HG03571 (cell line): Measurements from ENCODE around the gene CSTF3.
"Not testable (repeated sequence)": the region's sequence is repeated elsewhere in the genome, so short reads cannot be mapped to it uniquely, and the experiment has no call there.

ENCODE experiments used
- ATAC-seq: cut with Tn5 transposase; IDR thresholded peaks from one replicate; pipeline ENCODE4 v1.9.1; 2021; ENCODE audit not compliant: unreplicated experiment

The CSTF3 gene

DNA sequence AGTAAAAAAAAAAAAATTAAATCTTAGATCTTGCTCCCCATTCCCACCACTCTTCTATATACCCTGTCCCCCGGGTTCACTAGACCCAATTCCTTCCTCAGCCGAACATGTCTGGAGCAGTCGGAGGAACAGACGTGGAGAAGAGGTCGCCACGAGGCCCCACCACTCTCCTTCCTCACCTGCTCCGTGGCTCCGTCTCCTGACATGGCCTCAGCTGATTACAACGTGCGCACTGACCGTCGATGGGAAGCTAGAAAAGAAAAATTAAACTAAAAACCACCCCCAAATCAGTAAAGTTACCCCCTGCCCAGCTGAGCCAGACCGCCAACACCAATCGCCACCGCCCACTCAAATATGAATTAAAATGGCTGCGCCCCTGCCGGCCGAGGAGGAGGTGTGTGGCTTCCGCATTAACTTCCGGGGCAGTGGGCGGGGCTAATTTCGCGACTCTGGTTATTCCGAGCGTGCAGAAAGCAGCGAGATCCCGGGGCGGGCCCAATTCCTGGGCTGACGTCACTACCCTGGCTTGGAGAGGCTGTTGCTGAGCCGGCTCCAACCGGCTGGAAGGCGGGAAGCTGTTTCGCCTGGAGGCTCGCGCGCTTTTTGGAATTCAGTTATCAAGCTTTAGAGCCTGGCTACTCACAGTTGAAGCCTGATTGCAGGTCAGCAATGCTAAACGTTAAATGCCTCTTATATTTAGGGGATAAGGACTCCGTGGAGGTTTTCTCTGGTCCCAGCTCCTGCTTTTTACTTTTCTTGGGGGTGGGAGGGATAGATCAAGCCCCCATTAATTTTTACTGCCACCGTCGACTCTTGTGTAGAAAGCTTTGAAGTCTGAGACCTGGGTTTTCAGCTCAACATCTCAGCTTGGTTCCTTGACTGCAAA is at the start of gene CSTF3:
Gene CSTF3 (minus strand): TSS at position 361 of the 886 bp plus-strand sequence. CDS start 155 bp downstream, at position 206.
- peak; percentile 79 for ATAC-seq

DNA sequence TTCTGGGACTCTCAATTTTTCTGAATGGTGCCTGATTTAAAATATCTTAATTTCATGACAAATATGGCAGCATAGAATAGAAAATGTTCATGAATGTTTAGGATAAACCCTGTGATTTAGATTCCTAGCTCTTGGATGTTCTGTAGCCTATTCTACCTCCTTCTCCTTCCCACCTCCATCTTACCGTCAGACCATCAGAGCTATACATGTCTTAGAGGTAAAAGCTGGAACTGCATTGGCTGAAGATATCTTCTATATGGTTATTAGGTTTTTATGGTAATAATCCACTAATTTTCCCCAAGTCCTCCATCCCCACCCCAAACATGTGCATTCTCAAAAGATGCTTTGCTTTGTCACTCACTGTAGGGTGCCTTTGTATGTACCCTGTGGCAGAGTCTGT is 46.9 kb upstream of the CSTF3 start:
- ATAC-seq: no peak

DNA sequence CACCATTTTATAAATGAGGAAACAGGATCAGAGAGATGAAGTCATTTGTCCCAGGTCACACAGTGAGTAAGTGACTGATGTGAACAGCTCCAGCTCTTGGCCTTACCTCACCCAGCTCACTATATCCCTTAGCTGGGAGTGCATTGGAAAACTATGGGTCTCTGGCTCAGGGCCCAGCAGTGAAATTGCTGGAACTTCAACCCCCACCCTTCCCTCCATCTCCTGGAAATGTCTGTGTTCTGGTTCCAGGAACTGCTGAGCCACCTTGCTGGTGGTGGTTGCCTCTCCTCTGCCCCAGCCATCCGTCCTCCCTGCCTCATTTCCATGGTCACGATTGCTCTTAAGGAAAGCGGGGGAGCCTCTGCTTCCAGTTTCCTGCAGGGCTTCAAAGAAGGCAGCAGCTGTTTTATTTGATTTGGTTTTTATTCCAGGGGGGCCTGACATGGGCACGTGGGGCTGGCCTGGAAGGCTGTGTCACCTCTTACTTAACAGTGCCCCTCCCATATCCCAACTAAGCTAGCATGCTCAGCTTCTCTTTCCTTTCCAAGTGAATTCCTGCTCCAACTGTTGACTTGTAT is 46.2 kb upstream of the CSTF3 start:
- no peak for ATAC-seq

- ATAC-seq: no peak
Observed at GRCh38 chr11:33197915-33198727, 36.8 kb upstream of the CSTF3 start.

GRCh38 chr11:33195462-33196173 is 34.3 kb upstream of the CSTF3 start:
- ATAC-seq: no peak

- ATAC-seq: no peak
Observed at GRCh38 chr11:33194455-33194854, 33.2 kb upstream of the CSTF3 start.

GRCh38 chr11:33191467-33191866 is 30.2 kb upstream of the CSTF3 start:
- ATAC-seq: no peak

- no peak for ATAC-seq
Observed at GRCh38 chr11:33187998-33188722, 26.9 kb upstream of the CSTF3 start.

- ATAC-seq: no peak
Observed at GRCh38 chr11:33185756-33186155, 24.5 kb upstream of the CSTF3 start.

DNA sequence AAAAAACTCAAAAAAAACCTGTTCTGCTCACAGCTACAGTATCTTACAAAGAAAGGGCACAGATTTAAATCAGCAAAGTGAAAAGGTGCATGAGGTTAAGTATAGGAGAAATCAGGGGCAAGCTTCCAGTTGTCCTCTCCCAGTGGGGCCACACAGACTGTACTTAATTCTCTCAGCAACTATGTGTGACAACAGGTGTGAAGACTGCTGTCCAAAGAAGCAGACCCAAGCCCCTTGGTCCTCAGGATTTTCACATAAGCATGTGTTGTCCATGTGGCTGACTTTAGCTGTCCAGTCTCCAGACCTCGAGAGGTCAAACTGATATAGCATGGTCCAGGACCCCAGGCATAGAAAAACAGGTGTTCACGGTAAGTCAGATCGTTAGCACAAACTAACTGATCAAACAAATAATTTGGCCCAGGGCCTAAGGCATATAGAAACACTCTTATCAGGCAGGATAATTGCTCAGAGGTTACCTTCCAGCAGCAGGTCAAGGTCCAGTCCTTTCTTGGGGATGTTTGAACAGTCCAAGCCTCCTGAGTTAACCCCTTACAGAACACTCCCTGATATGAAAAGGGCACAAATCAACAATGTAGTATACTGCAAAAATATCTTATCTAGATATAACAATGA is 21.1 kb upstream of the CSTF3 start:
- no peak for ATAC-seq

DNA sequence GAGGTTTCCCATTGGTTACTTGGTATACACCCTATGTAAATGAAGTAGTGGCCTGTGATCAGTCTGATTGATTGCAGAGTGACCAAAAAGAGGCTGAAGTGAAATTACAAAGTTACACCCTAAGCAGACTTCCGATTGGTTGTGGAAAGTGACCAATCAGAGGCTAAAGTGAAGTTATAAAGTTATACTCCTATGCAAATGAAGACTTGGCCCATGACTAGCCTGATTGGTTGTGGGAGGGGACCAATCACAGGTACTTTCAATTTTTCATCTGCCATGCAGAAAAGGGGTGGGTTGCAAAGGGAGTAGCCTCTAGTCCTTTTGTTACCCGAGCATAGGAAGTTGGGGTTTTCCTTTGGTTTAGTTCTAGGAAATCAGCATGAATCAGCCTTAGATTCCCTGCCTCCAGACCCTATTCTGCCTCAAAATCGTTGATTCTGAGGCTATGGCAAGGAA is 18.1 kb upstream of the CSTF3 start:
- ATAC-seq: no peak

- ATAC-seq: no peak
Observed at GRCh38 chr11:33178443-33179180, 17.3 kb upstream of the CSTF3 start.

GRCh38 chr11:33177676-33178336 is 16.5 kb upstream of the CSTF3 start:
- ATAC-seq: no peak

- ATAC-seq: not testable (repeated sequence)
Observed at GRCh38 chr11:33176760-33177159, 15.5 kb upstream of the CSTF3 start.

- no peak for ATAC-seq
Observed at GRCh38 chr11:33172996-33173395, 11.7 kb upstream of the CSTF3 start.

GRCh38 chr11:33172345-33172744 is 11.1 kb upstream of the CSTF3 start:
- no peak for ATAC-seq

- ATAC-seq: no peak
Observed at GRCh38 chr11:33171251-33171650, 10.0 kb upstream of the CSTF3 start.

DNA sequence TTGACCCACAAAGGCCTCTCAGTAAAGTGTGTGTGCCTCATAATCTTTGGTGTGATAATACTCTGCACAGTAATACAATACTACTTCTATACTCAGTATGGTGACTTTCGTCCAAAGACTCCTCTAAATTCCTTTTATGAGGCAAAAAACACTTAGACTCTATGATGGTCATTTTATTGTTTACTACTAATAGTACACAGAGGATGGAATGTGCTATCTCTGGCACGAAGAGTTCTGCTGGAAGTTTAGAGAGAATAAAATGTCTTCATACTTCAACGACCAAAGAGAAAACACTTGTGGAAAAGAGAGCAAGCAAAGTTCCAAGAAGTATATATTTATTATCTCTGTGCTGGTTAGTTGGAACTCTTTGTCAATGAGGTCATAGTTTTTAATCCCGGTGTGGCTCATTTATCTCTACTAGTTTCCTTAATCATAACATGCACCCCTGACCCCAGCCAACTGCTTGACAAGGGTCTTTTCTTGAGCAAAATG is 7.5 kb upstream of the CSTF3 start:
- ATAC-seq: no peak
